ENCODE measurements around the gene SYNE1. TPM values are rescaled to one million over a fixed set of nuclear protein-coding genes. Genes with fewer than 3 reads are reported as not detected.

The SYNE1 gene
- total RNA-seq, 1 donor from 2014 or later = 43.8 TPM

DNA sequence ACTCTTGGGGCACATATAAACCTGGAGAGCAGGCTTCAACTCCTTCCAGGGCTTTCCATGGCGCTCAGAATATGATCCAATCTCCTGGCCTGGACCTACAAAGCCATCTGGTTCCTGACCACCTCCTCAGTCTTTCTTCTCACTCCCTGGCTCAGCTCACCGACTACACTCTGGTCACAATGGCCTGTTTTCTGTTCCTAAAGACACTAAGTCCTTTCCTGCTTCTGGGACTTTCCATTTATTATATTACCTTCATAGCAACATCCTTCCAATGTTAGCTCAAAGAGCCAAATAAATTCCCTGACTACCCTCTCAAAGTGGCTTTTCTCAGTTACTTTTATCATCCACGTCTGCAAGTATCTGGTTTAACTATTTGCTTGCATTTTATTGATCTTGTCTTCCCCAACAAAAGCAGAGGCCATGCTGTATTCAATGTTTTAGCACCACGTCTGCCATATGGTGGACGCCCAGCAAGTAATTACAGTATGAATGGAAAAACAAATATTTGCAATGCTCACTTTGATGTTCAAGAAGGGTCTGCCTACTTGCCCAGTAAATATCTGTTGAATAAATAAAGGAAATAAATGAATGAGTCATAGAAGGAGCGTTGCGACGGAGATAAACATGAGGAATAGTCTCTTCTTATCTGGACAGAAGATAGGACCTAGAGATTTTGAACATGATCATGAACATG is 501.3 kb downstream of the SYNE1 start:
- Mint-ChIP-seq H3K27ac (no peak overlapping the region), H3K4me3 (ENCODE audit: low read depth) (no peak overlapping the region), H3K27me3 (no peaks in the 10 kb centered on the region), H3K36me3 (ENCODE audit: insufficient read depth) (peaks cover 37% of the 10 kb centered on the region), H3K9me3 (ENCODE audit: low read depth) (no peaks in the 10 kb centered on the region), H3K4me1 (ENCODE audit: low read depth) (peaks cover 5% of the 10 kb centered on the region)
- DNase-seq (ENCODE audit: low spot score, unreplicated experiment) = no peak
- TF ChIP-seq, protein P1, sequence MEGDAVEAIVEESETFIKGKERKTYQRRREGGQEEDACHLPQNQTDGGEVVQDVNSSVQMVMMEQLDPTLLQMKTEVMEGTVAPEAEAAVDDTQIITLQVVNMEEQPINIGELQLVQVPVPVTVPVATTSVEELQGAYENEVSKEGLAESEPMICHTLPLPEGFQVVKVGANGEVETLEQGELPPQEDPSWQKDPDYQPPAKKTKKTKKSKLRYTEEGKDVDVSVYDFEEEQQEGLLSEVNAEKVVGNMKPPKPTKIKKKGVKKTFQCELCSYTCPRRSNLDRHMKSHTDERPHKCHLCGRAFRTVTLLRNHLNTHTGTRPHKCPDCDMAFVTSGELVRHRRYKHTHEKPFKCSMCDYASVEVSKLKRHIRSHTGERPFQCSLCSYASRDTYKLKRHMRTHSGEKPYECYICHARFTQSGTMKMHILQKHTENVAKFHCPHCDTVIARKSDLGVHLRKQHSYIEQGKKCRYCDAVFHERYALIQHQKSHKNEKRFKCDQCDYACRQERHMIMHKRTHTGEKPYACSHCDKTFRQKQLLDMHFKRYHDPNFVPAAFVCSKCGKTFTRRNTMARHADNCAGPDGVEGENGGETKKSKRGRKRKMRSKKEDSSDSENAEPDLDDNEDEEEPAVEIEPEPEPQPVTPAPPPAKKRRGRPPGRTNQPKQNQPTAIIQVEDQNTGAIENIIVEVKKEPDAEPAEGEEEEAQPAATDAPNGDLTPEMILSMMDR (IDR thresholded peaks at IDR 0.05; ENCODE audit: unreplicated experiment) = no peak

DNA sequence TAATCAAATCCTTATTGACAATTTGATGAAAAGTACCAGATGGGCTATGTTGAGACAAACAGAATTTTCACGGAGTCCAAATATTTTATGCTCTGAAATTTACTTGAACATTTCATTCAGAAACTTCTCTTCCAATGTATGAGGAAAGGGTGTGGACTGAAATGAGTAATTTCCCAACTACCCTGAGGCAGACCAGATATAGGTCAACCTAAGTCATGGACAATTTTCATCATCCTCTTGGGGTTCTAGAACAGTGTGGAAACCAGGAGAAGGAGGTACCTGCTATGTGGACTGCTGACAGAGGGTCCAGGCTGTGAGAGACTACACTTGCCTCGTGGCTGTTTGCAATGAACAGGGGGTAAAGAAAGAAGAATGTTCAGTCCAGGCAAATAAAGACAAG is 506.7 kb downstream of the SYNE1 start:
- H3K27ac Mint-ChIP-seq = no peak overlapping the region
- no peaks in the 10 kb centered on the region for H3K27me3 Mint-ChIP-seq
- DNase-seq (ENCODE audit: low spot score, unreplicated experiment) = no peak
- peaks cover 21% of the 10 kb centered on the region for H3K36me3 Mint-ChIP-seq (ENCODE audit: insufficient read depth)
- H3K4me1 Mint-ChIP-seq (ENCODE audit: low read depth) = peaks cover 1% of the 10 kb centered on the region
- TF ChIP-seq, protein P1 (IDR thresholded peaks at IDR 0.05; ENCODE audit: unreplicated experiment) = no peak
- no peak overlapping the region for H3K4me3 Mint-ChIP-seq (ENCODE audit: low read depth)
- H3K9me3 Mint-ChIP-seq (ENCODE audit: low read depth) = no peaks in the 10 kb centered on the region

DNA sequence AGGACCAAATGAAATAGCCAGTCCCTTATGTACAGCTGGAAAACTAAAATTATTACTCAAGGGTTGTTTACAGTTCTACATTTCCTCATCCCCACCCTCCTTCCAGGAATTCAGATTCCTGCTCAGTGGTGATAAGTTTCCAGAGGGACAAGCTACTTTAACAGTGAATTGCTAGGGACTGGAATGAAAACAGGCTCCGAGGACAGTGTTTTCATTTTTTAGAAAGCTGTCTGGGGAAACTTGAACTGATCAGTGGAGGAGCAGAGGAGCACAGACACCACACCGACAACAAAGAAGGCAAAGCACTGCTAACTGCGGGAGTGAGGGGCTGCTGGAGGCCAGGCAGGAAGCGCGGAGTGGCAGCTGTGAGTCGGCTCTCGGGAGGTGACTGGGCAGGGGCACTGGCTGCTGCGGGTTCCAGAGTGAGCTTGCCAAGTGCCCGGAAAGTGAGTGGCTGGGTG is 507.4 kb downstream of the SYNE1 start:
- peaks cover 20% of the 10 kb centered on the region for H3K36me3 Mint-ChIP-seq (ENCODE audit: insufficient read depth)

GRCh38 chr6:152127432-152128165 is 509.6 kb downstream of the SYNE1 start:
- TF ChIP-seq, protein P1 (IDR thresholded peaks at IDR 0.05; ENCODE audit: unreplicated experiment) = no peak
- H3K27ac Mint-ChIP-seq = no peak overlapping the region
- H3K4me3 Mint-ChIP-seq (ENCODE audit: low read depth) = no peak overlapping the region
- no peaks in the 10 kb centered on the region for H3K9me3 Mint-ChIP-seq (ENCODE audit: low read depth)
- DNase-seq (ENCODE audit: low spot score, unreplicated experiment) = no peak
- peaks cover 16% of the 10 kb centered on the region for H3K36me3 Mint-ChIP-seq (ENCODE audit: insufficient read depth)
- no peaks in the 10 kb centered on the region for H3K27me3 Mint-ChIP-seq
- peaks cover 1% of the 10 kb centered on the region for H3K4me1 Mint-ChIP-seq (ENCODE audit: low read depth)

More for the DNA sequence above, 507.4 kb downstream of the SYNE1 start:
- Mint-ChIP-seq H3K9me3 (ENCODE audit: low read depth) (no peaks in the 10 kb centered on the region), H3K4me1 (ENCODE audit: low read depth) (peaks cover 1% of the 10 kb centered on the region), H3K27me3 (no peaks in the 10 kb centered on the region), H3K27ac (no peak overlapping the region), H3K4me3 (ENCODE audit: low read depth) (no peak overlapping the region)
- DNase-seq (ENCODE audit: low spot score, unreplicated experiment) = no peak
- TF ChIP-seq, protein P1 (IDR thresholded peaks at IDR 0.05; ENCODE audit: unreplicated experiment) = no peak

- Mint-ChIP-seq H3K36me3 (ENCODE audit: insufficient read depth) (peaks cover 8% of the 10 kb centered on the region), H3K4me3 (ENCODE audit: low read depth) (no peak overlapping the region), H3K4me1 (ENCODE audit: low read depth) (peaks cover 1% of the 10 kb centered on the region), H3K9me3 (ENCODE audit: low read depth) (no peaks in the 10 kb centered on the region), H3K27ac (peak overlapping the region; percentile 4), H3K27me3 (no peaks in the 10 kb centered on the region)
- no peak for DNase-seq (ENCODE audit: low spot score, unreplicated experiment)
- TF ChIP-seq, protein P1 (IDR thresholded peaks at IDR 0.05; ENCODE audit: unreplicated experiment) = peak; percentile 74
Observed at GRCh38 chr6:152124429-152125074, 512.6 kb downstream of the SYNE1 start.
